NOMO-1 (cell line): ENCODE data around the gene CCDC167.

ENCODE experiments used
- DNase-seq, 2 experiments: peaks; one replicate each; lab custom pipeline; 2025; ENCODE audit not compliant: unreplicated experiment in 2 of 2; lab: John Stamatoyannopoulos, UW

Gene CCDC167

DNA sequence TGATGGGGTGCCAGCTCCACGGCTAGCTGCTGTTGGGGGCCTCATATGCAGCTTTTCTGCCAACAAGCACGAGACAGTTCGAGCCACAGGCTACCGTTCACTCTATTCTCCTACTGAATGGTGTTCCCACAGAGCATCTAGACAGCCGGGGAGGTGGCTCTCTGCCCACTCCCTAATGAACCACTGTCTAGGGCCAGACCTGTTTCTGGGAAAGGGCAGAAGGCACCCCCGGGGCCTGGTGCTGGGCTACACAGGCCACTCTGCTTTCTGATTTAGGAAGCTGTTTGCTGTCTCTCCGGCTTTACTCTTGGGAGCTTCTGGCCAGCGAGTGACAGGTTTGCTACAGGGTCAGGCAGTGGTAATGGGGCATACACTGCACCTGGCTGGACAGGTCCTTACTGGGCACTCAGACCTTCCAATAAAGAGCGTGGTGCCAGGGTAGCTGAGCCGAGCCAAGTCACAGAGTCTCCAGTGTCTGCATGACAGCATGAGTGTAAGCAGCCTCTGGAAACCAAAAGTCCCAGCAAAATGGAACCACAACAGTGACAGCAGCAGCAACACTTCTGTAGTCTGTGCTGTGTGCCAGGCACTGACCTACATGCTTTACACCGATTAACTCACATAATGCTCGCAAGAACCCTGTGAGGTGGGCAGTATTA lies 8.4 kb downstream of the CCDC167 start:
- DNase-seq, result no peak

DNA sequence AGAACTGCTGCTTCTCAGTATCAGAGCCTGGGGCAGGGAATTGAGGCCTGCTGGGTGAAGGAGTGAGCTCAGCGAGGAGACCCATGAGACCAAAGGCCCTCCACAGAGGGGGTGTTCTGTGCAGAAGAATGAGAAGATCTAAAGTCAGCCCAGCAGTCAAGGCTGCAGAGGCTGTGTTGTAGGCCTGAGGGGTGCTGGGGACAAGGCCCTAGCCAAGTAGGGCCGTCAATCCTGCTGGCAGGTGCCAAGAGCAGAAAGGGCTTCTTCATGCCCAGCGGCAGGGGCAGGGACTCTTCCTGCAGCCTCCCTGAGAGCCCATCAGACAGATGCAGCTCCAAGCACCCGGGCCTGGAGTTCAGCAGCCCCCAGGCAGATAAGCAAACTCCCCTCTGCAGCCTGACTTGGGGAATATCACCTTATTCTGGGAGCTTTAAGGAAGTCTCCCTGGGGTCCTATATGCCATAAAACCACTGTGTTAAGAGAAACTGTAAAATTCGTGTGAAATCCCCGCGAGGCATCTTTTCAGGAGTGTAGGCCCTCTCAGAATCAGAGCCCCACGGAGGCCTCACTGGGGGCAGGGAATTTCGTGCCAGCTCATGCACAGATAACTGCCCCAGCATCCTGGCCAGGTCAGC lies 9.0 kb downstream of the CCDC167 start:
- DNase-seq, result no peak

DNA sequence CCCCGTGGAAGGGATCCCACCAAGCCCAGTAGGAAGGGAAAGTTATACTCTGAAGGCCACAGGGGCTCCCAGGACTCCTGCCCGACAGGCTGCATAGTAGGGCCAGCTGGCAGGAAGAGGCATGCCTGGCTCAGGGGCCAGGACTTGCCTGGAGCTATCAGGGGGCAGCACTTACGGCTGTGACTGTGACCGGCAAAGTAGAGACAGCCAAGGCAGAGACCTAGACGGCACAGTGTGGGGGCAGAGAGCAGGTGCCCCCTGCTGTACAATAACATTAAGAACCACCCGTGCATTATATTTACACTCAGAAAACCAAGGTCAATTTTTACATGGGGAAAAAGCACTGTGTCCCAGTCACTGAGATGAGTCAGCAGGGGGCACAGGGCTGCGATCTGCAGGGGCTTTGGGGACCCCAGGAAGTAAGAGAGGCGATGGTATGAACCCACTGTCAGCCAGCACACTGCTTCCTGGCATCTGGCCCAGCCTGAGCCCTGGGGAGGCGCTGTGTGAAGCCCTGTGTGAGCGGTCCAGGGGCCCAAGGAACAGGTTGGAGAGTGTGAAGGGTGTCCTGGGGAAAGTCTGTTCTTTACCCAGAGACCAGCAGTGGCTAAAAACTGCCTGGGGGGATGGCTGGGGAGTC lies 9.9 kb downstream of the CCDC167 start:
- DNase-seq, result no peak

DNA sequence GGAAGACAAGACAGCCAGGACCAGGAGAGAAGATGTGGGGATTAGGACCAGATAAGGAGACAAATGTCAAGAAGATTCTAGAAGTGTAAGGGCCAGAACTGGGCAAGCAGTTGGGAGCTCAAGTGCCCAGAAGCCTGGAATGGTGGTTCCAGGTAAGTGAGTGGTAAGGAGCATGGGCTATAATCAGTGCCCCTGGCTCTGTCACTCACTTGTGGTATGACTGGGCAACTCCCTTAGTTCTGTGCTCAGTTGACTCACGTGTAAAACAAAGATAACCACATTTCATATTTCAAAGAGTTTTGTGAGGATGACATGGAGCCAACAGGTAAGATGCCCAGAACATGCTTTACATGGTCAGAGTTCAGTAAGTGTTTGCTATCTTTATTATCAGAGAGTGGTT lies 11.2 kb downstream of the CCDC167 start:
- DNase-seq, result no peak

DNA sequence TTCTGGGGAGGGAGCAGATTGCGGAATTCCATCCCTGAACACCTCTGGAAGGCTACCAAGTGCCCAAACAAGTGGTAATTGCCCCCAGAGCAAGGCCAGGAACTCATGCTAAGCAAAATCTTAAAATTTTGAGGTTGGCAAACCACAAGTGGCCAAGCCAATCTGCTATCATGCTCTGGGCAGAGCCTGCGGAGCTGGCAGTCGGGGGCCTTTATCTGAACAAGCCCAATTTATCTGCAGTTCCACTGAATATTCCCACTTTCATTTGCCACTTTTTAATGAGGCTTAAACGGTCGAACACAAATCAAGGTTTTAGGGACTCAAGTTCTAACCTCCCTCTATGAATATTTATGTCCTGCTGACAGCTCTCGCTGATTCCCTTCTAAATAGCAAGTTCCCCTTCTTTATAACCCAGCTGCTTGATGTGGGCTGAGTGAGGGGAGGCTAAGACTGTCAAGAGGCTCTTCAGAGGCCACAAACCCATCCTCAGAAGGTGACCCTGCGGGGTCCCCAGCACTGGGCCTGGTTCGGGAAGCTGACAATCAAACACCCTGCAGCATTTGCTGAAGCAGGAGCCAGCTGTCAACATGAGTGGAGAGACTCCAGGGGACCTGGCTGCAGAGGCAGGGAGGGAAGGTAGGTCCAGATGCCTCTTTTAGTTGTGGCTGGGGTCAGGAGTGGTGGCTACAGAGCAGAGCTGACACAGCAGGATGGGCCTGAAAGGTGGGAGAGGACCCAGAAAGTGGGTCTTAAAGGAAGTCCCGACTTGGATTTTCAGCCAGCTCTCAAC lies 11.9 kb downstream of the CCDC167 start:
- DNase-seq, result no peak

DNA sequence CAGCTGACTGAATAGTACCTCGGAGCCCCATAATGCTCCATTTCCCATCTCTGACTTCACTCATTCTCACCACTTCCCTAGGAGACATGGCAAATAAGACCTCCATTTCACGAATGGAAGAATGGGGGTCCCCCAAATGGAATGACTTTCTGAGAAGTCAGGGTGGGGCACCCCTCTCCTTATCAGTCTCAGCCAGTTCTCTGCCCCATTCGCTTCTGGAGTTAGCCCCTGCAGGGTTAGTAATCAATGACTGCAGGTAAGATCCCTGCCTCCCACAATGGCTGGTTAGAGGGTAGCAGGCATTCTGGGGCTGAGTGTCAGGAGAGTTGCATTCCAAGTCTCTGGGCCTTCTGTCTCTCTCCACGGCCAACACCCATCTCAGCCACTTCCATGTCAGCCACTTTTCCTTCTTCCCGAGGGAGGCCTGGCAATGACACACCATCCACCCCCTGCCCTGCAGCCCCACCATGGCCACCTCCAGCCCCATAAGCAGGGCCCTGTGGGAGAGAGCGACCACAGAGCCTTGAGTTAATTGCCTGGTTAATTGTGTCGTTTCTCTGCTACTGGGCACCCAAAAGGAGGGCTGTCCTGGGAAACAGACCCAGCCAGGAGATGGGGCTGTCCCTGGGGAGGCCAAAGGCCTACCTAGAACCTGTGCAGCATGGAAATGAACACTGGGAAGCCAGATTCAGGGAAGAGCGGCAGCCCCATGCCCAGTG lies 13.4 kb downstream of the CCDC167 start:
- DNase-seq, result no peak

DNA sequence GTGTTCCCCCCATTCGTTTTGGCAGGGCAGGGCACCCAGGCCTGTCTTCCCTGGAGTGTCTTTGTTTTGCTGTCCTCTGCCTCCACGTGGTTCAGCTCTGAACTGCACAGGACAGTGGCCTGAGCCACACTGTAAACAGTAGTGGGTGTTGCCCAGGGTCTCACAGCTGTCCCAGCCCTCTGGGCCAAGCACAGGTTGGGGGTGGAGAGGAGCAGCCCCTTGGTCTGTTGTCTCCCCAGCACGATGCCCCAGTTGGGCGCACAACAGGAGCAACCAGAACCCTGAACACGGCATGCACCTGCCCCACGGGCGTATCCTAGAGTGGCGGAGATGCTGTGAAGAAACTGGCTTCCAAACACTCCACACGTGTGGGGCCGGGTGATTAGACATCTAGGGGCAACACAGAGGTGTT lies 14.4 kb downstream of the CCDC167 start:
- DNase-seq, result no peak

DNA sequence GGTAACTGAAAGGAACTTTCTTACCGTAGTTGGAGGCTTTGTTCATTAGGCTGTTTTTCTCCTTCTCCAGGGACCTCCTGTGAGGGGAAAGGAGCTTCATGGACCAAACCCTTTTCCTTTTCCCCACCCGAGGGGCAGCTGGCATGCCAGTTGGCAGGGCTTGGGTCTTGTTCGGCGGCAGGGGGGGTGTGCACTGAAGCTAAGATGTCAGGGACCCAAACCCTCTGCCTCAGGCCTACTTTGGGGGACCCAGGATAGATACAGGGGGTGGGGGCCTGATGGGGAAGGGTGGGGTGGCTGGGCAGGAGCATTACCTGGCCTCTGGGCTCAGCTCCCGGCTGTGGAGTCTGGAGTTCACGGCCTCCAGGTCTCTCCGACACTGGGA lies 14.9 kb downstream of the CCDC167 start:
- no peak for DNase-seq

DNA sequence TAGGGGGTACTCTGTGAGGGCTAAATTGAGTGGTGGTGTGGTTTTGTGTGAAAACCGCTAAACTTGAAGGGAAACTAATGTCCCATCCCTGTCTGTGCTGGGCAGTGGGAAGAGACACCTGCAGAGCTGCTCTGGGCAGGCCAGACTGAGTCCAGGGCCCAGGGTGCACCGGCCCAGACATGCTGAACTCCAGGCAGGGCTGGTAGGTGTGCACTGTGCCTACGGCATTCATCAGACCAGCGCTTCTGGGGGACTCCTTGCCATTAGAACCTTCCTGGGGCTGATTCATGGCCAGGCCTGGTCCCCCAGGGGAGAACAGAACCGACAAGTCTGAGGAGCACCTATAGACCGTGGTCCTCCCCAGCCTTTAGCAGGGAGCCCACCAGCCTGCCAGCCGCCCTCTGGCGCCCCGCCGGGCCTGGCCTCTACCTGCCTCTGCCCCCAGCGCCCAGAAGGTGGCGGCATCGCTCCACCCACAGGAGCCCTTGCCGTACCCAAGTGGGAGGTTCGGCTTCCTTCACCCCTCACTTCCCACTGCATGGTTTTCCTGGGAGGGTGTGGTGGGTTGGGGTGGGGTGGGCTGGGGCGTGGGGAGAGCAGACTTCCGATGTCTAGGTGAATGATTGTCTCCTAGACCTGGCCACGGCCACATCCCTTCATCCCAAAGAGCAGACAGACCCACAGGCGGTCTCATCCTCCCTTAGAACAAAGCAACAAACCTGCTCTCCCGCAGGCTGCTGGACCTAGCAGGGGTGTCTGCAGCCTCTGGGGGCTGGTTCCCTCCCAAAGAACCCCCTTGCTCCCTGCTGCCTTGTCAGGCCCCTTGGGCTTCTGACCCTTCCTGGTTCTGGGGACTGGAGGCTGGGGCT lies 15.5 kb downstream of the CCDC167 start:
- DNase-seq, result peak in 1 of 2 experiments; percentile 17

DNA sequence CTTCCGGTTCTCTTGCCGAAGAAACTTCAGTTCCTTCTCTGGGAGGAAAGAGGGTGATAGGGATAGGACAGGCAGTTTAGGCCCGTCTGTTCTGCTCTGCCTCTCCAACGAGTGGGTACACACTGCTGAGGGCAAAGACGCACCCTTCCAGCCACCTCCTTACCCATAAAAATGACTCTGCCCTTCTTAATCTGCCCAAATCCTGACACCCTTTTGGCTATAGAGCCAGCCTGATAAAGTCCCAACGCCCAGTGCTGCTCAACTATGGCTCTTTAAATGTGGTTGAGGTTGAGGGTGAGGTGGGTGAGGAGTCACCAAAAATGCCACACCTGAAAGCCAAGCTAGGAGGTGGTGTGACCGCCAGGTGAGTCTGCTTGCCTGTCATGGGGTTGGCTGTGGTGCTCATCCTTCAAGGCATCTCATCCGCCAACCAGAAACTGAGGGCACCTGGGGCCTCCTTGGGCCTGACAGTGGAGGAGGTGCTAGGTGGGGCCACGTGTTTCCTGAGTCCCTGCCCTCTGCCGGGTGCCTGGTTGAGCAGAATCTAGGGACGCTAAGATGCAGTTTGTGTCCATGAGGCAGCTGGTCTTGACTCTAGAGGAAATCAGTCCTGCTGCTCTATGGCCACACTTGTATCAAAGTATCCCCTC lies 16.3 kb downstream of the CCDC167 start:
- DNase-seq, result no peak

DNA sequence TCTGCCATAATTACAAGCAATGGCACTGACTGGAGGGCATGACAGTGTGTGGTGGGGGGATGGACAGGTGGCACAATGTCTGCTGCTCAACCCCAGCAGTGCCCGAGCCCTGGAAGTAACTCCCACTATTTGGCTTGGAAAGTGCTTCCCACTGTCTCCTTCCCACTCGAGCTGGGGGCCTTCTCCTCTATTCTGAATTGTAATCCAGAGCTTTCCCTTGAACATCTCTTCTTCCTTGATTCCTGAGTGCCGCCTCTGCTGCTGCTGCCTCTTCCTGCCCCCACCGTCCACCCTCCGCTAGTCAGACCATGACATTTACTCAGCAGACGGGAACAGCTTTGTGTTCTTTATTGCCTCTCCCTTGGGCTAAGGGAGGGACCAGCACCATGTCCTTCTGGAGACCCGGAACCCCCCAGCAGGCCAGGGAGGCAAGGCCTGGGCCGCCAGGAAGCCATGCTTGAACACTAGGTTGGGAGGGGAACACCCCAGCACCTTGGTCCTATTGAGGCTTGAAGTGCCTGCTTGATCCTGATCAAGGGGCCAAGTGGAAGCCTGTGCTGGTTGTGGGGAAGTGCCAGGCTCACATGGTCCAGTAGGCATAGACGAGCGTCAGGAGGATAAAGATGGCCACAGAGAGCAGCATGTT lies 17.0 kb downstream of the CCDC167 start:
- DNase-seq, result no peak

DNA sequence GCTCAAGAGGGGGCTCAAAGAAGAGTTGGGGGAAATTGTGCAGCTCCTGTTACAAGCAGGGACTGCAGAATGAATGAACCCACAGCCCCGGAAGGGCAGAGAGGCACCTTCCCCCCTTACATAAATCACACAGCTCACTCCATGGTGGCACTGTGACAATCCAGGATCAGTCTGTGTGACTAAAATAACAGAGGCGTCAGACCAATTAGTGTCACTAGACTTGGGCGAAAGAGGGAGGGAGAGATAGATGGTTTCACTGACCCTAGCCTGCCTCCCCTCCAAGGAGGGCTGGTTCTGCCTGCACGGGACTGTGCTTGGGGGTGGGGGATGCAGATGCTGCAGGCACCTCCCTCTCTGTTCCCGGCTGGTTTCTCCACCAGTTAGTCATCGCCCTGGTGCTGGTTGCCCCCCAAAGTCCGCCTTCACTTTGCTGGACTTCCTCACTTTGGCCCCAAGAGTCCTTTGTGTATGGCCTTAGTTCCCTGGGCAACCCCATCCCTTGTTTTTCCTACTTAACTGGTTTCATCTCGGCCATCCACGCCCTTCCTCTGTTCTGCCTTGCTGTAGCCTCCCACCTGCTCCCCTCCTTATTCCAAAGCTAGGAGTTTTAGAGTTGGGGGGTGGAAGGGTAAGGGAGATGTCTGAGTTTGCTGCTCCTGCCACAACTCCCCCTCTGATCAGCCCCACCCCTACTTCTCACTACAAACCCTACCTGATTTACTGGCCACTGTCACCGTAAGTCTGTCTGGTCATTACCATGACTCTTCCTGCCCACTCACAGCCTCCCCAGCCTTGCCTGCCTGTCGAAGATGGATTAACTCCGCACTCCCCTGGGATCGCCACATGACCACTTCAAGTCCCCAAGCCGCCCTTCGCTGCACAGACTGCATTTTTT lies 17.7 kb downstream of the CCDC167 start:
- DNase-seq, result no peak

DNA sequence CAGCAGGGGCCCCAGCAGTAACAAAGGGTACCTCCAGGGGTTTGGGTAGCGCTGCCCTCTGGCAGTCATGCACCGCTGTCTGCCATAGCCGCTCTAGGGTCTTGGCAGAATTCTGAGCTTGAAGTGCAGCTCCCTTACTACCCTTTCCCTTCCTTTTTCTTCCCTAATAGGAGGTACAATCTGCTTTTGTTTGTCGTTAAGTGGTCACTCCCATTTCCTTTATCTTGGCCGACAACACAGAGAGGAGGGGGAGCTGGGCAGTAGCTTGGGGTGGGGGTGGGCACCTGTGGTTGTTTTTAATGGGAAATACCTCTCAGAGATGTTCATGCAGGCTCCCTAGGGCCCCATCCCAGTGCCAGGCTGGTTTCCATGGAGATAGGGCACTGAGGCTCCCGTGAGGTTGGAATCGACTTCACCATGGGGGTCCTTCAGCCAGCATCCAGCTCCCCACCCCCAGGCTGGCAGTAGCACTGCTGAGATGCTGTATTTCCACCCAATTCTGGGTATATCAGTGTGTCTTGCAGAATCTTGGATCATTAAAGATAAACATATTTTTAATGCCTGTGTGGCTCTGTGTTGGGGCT lies 18.6 kb downstream of the CCDC167 start:
- DNase-seq, result no peak

DNA sequence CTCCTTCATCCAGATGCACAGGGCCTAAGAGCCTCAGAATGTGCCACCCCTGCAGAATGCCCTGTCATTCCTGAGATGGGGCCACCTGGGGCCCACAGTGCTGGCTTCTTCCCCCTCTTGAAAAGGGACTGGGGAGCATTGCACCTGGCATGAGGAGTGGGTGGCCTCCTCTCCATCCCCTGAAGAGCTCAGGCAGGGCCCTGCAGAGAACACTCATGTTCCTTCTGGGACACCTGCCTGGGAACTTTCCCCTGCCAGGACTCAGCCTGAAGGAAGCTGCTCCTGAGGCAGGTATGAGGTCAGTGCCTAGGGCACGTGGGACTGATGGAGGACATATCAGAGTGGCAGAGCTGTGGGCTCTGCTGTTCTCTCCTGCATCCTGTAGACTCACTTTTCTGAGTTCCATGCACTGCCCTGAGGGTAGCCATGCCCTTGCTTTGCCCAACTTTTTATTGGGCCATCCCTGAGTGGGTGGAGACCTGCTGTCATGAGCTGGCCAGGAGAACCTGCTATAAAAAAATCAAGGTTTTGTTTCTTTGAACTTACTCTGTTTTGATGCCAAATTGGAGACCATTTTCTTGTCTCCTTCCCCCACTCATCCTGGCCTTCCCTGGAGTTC lies 19.5 kb downstream of the CCDC167 start:
- no peak for DNase-seq

DNA sequence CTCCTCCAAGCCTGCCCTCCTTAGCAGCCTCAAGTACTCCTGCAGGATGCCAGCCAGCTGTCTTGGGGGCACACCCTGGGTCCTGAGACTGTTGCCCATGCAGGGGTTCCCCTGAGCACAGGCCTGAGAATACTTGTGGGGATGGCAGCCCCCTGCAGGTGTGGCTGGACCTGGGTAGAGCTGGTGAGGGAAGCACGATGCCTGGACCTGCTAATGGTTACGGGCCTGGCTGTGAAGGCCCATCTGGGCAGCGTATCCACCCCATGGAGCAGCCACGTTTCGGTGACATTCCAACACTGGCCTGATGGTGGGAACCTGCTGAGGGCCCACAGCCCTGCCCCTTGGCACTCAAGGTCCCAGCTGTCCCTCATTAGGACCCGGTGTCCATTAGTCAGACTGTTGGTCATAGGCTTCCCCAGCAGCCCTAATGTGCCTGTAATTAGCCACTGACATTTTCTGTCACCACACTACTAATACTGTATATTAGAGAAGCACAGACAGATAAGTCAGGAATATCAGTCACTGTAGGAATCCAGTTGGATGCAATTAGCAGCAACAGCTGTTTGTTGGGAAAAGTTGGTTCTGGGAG lies 20.3 kb downstream of the CCDC167 start:
- DNase-seq, result no peak

DNA sequence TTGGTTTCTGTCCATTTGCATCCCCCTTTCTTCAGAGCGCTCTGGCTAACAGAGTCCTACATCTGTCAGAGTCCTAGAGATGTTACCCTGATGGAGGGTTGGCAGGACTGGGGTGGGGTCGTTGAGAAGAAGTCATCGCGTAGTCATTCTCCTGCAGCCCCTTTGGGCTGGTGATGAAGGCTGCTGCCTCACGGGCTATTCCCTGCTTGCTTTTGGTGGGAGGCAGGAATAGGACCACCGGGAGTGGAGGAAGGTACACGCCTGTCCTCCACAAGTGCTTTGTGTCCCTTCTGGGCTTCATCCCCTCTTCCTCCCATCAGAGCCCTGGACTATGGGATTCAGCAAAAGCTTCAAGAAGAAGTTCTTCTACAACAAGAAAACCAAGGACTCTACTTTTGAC lies 20.9 kb downstream of the CCDC167 start:
- DNase-seq, result no peak
